HG03469 (cell line): ENCODE measurements around the gene DMBT1.

ENCODE experiments used
- ATAC-seq: cut with Tn5 transposase; IDR thresholded peaks from one replicate; pipeline ENCODE4 v1.9.1; 2021; ENCODE audit warnings: mild to moderate bottlenecking, moderate library complexity, moderate number of reproducible peaks; ENCODE audit not compliant: unreplicated experiment

DMBT1 gene

DNA sequence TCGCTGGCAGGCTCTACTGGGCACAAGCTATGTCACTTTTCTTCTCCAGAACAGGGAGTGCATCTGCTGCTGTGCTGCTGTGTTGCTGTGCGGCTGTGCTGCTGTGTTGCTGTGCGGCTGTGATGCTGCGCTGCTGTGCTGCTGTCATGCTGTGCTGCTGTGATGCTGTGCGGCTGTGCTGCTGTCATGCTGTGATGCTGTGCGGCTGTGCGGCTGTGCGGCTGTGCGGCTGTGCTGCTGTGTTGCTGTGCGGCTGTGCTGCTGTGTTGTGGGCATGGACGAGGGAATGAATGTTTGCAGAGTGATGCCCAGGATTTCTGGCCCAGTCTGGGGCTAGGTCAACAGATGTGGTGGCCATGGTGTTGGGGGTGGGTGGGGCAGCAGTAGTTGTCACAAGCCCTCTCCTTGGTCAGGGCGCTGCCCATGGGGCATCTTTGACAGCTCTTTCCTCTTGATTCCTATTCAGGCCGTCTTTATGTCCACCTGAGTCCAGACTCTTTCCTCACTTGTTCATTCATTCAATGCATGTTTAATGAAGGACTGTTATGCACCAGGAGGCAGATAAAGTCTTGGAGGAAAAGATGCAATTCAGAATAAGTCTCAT, 83.5 kb downstream of the DMBT1 start:
- no peak for ATAC-seq

DNA sequence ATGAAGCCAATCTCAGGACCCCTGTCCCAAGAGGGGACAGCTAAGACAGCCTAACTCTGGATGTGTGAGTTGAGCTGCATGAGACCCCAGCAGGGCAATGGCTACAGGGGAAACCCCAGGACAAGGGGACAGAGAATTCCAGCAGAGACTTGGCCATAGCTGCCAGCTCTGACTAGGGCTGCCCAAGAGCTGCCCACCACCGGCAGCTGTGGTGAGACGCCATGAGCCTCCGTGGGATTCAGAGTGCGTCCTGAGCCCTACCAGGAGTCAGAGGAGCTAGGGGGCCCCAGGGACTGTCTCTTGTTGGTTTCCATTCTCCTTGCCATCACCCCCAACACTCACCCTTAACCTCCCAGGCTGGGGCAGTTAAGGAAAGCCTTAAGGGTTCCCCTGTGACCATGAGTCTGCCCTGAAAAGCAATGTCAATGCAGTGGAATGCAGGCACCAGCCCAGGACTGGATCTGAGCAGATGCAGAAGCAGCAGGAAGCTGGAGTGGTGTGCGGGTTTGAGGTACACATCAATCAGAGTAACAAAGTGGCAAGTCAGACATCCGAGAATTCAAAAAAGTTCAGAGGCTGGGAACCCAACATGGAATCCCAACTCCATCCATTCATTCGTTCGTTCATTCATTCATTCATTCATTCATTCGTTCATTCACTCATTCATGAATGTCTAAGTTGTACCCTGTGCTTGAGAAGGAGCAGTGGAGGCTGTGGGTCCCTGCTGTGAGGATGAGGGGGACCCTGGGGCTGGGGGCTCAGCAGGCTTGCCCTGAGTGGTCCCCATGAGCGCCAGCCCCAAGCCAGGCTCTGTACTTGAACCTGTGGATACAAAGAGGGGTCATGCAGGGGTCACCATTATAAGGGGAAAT, 86.2 kb downstream of the DMBT1 start:
- no peak for ATAC-seq

DNA sequence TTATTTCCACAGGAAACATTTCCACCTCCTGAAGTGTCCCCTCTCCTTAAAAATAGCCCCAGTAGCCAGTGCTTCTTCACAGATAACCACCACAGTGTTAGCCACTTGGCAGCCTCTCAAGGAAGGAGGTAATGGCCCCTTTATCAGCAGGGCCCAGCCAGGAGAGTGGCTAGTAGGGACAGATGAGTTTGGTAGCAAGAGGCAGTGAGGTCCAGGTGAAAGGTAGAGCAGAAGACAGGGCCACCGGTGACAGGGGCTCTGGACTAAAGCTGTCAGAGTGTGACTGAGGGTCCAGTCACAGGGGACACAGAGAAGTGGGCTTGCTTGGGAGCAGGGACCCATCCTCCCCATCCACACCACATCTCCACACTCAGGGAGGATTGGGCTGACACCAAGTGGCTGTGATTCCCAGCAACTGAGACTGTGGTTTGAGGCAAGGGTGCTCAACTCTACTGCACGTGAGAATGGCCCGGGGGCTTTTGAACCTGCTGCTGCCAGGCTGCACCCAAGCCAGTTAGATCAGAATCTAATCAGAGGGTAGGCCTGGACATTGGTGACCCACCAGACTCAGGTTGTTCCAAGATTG, 86.9 kb downstream of the DMBT1 start:
- ATAC-seq: no peak

DNA sequence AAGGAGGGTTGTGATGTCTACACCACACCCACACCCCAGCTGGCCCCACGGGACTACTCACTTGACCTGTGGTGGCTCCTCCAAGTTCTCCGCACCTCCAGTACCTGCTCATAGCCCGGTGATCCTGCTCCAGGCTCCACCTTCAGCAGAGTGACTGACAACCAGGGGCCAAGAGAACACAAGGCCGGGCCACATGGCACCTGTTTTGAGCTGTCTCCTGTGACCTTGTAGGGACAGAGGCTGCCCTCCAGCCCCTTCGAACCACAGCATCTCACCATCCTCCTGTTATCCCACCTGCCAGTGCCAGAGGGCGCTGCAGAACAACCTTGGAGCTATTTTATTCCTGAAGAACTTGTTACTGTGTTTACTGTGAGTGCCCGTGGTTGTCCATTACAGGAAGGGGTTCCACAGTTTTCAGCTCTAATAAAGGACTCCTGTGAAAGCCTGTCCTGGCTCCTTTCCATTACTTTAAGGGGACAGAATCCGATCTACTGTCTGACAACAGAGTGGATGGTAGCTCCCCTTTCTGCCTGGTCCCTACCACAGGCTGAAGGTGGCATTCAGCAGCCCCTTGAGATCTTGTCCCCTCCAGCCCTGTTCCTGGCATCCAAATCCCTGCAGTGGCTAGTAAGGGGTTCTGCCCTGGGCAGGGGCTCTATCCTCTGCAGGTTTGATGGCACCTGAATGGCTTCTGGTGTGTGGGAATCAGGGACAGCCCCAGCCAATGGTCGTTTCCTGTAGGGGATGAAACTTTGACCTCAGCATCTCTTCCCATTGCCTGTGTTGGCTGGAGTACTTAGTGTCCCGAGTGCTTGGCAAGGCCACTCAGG, 88.3 kb downstream of the DMBT1 start:
- ATAC-seq: no peak

DNA sequence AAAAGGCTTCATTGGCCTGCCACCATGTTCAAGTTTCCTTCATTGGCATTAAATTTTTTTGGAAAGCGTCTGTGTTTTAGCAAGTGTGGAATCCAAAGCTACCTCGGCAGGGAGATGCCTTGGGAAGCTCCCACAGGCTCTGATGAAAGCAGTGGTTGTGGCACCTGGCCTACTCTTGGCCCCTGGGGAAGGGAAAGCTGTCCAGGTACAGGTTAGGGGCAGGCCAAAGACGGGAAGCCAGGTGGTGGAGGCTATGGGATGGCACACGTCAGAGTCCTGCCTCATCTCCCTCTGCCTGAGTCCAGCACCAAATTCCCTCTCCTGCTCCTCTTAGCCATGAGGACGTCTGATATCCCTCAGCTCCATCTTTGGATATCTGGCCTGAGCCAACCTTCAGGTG, 89.3 kb downstream of the DMBT1 start:
- no peak for ATAC-seq

DNA sequence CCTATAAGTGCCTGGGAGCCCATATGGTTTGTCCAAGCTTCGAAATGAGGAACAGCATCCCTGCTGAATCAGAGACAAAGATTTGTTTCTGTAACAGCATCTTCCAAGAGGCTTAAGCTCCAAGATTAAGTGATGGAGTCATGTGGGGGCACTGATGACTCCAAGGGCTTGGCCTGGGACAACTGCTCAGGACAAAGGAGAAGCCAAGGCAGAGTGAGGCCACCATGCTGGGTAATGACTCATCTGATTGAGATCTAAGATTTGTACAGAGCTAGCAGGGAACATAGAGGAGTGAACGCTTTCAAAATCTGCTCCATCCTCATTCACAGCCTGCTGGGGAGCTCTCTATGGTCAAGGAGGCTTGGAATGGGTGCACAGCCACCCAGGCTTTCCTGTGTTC, 89.8 kb downstream of the DMBT1 start:
- ATAC-seq: no peak

DNA sequence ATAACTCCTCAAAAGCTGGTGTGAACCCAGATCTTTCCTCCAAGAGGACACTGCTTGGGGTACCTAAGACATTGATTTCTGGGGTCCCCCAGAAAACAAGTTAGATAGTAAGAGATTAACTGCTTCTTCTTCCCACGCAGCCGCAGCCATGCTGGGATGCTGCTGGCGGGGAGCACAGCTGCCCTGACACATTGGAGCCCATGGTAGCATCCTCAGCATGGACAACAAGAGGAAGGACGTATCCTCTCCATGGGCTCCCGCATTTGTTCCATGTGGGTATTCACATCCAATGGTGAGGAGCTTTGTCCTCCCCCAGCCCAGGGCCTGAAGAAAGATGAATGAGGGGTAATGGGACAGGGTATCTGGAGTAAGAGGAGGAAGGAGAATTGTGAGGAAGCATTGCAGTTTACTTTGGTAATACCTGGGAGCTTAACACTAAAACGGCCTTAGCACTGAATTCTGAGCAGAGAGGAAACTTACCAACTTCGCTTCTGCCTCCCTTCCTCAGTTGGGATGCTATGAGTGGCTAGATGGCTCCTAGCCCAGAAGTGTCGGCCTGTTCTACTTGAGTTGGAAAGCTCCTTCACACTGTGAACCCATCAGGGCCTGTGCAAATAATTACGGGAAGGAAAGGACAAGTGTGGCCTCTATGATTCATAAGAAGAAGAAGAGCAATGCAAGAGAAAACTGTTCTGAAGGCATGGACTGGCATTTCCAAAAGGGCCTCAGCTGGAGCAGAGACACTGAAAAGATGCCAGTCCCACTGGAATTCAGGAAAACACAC, 95.2 kb downstream of the DMBT1 start:
- no peak for ATAC-seq

DNA sequence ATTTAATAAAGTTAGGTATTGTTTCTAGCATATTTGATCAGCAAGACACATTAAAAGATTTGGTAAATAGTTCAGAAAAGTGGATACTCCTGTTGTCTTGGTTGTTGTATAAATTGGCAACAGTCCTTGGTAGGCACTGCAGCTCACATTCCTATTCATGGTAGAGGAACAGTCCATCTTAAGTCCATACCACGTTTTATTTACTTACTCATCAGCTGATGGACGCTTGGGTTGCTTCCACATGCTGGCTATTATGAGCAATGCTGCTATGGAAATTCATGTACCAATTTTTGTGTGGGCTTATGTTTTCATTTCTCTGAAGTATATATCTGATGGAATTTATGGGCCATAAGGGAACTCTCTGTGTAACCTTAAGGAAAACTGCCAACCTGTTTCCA, 95.8 kb downstream of the DMBT1 start:
- ATAC-seq: no peak

DNA sequence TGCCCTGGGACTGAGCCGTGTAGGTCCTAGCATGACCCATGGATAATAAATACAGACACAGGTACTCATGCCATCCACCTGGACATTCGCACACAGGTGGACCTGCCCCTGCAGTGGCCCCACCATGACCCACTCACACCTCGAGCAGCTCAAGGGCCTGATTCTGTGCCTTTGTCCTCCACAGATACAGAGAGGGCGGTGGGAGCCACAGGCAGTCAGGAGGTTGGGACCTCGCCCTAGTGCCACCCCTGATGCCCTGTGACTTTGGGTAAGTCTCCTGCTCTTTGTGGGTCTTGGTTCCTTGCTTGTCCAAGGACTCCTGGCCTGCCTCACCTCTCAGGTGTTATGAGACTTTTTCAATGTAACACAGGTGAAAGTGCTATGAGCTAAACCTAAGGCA, 96.2 kb downstream of the DMBT1 start:
- ATAC-seq: no peak

DNA sequence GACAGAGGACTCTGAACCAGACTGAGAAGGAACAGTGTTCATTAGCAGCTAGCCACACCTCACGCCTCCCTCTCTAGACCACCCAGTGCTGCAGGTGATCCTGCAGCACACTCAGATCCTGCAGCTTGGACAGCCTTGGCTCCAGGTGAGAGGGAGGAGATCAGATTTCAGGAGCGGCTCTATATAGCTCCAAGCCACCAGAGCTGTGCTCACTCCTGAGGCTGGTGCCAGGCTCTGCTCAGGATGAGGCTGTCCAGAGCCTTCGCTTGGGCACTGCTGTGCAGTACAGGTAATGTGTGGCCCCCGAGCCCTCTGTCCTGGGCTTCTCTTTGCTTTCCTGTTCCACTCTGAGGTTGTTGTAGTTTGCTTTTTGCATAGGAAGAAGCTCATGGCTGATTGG, 96.7 kb downstream of the DMBT1 start:
- no peak for ATAC-seq

DNA sequence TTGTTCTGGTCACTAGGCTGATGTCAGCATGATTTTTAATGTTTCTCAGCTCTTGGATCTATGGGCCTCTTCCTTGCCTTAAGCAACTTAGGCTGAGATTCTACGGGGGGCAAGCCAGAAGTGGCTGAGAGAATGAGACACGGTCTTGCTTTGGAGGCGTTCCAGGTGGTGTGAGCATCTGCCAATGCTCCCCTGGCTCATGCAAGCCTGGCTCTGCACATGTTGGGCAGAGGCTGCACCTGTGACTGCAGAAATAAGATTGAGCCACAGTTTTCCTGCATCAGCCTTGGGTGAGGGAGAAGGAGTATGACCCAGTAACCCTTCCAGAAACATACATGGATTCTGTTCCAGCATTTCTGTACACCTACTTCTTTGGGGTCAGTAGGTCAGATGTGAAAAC, 97.2 kb downstream of the DMBT1 start:
- no peak for ATAC-seq

DNA sequence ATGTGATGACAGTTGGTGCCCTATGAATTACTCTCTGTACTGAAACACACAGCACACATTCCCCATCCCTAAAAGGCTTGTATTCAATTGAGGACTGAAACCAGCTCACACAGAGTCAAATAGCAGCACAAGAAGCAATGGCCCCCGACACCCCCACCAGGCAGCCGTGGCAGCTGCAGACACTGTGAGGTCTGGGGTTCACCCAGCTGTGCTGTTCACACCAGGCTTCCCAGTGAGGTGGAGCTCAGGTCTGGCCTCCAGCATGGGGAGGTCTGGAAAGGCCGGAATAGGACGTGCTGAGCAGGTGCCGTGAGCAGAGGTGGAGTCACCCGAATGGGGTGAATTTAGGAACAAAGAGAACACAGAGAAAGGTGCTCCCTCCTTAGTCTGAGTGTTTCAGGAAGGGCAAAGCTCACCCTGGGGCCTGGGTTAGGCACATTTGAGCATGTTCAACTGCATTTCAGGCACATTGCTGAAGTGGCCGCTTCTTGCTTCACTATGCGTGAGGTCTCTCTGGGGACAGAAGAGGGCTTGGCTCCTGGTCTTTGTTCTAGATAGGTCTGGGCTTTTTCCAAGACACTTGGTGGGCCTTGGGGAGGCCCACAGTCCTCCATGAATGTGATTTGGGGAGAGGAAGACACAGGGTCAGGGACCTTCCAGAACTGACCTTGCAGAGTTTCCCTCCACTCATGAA, 97.9 kb downstream of the DMBT1 start:
- ATAC-seq: no peak

DNA sequence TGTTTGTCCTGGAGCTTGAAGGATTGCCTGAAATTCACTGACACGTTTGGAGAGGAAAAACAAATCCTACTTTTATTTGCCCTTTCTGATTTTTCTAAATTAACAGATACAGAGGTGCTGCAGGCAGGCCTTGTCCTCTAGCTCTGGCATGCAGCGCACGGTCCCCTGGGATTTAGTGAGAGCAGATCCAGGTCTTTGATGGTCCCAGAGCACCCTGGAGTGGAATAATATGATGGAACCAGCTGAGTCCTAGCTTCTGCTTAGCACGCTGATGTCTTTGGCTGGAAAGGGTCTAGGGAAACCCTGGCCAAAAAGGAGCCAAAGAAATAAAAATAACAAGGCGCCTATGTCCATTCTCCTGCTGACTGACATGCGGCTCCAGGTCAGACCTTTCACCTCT, 98.6 kb downstream of the DMBT1 start:
- ATAC-seq: no peak

DNA sequence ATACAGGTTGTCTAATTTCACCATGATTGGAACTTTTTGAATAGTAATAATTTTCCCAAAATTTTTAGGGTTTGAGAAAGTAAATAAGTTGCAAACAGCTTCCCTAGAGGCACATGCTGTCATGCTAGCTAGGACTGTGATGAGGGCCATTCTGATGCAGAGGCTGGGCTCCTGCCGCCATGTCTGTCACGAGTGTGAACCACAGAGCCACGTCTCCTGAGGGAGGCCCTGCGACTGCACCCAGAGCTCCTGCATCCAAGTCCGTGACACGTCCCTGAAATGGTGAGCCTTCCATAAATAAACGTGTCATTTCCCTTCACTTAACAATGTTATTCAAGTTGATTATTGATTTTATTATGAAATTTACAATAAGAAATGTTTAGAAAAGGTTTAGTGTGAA, 99.1 kb downstream of the DMBT1 start:
- ATAC-seq: no peak

DNA sequence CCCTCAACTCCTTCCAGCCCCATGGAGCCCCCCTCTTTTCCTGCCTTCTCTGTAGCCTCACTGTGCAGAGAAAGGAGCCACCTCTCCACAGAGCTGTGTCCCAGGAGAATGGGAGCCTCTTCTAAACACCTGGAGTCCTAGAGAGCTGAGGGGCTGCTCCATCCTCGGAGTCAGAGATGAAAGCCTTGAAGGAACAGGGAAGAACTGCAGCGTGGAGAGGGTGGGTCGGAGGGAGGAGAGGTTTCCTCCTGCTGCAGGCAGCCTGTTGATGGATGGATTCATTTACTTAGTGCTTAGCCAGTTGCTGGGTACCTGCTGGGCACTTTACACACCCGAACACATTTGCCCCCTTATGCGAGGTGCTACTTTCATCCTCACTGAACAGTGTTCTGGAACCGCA, 100.1 kb downstream of the DMBT1 start:
- no peak for ATAC-seq

DNA sequence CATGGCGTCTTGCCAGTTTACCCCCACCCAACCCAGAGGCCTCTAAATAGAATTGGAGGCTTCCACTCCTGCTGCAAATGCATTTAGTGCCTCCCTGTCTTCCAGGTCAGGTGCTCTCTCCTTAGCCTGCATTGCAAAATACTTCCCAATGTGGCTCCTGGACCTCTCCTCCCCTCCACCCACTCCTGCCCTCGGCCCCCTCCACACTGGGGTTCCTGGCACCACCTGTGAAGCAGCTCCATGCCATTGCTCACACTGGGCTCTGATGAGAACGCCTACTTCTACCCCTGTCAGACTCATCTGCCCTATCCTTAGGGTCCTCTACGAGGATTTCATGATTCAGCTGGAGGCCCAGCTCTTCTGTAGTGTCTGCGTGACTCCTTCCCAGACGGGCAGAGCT, 101.7 kb downstream of the DMBT1 start:
- ATAC-seq: no peak

DNA sequence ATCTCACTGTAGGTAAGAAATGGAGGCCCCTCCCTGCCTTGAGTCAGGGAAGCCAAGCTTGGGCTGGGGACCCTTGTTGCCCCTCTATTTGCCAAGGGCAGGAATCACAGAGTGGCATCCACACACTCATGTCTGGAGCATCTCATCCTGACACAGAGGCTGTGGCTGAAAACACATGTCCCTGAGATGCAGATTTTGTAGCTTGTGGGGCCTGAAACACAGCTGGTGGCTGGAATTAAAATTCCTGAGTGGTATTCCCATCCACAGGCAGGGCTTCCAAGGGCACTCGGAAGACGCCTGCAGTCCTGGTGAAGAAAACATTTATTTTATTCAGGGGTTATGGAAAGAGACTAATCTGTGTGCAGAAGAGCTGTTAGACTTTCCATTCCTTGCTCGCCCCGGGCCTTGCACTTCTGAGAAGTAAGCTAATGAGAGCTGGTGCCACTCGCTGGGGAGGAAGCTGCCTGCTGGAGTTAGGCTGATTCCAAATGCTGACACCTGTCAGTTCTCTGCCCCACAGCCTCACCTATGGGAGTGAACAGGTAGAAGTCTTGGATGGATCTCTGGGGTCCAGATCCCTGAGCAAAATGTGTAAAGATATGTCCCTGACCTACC, 103.1 kb downstream of the DMBT1 start:
- no peak for ATAC-seq

DNA sequence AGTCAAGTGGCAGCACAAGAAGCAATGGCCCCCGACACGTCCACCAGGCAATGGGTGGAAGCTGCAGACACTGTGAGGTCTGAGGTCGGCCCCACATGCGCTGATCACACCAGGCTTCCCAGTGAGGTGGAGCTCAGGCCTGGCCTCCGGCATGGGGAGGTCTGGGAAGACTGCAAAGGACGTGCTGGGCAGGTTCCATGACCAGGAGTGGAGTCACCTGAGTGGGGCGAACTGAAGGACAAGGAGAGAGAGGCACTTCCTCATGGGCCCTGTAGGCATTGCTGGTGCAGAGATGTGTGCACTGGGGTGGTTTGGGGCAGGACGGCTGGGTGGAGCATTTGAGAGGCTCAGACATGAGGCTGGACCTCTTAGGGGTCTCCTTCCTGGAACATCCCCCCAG, 103.9 kb downstream of the DMBT1 start:
- no peak for ATAC-seq

DNA sequence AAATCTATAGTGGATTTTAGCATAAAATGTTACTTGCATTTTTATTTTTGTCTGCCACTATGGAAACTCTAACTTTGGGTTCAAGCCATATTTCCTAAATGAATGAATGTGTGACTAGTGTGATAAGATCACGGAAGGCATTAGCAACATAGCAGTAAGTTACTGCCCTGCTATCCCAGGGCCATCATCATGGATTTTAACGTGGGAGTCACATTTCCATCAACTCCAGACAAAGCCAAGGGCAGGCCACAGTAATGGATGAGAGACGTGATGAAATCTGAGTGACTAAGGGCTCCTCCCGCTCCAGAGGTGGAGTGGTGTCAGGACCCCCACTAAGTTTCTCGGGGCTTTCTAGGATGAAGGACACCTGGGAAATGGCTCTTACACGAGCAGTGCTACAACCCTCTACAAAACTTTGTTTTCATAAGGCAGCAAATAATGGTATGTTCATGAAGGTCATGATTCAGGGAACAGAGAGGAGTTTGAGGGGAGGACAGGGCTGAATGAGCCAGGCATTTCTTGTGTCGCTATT, 104.8 kb downstream of the DMBT1 start:
- no peak for ATAC-seq
